GM12891 (cell line): ENCODE data around the gene NOD2.

ENCODE experiments used
- PAX5 ChIP-seq: IDR thresholded peaks from 2 replicates; pipeline ENCODE4 v1.6.1; 2011; ENCODE audit warnings: low read length, moderate library complexity, mild to moderate bottlenecking; ENCODE audit not compliant: insufficient read depth, severe bottlenecking
- POLR2A ChIP-seq: IDR thresholded peaks from 2 replicates; pipeline ENCODE4 v1.6.1; 2011; ENCODE audit warnings: low read depth, low read length, control low read depth
- POLR2AphosphoS5 ChIP-seq: IDR thresholded peaks from 2 replicates; pipeline ENCODE4 v1.6.1; 2011; ENCODE audit warnings: low read depth, low read length, control low read depth
- POU2F2 ChIP-seq: IDR thresholded peaks from 2 replicates; pipeline ENCODE4 v1.6.1; 2011; ENCODE audit warnings: low read depth, mild to moderate bottlenecking, control low read depth, low read length, moderate library complexity
- SPI1 ChIP-seq: IDR thresholded peaks from 2 replicates; pipeline ENCODE4 v1.6.1; 2011; ENCODE audit warnings: low read depth, low read length, control low read depth
- TAF1 ChIP-seq: IDR thresholded peaks from 2 replicates; pipeline ENCODE4 v1.6.1; 2011; ENCODE audit warnings: low read depth, low read length, control low read depth

GRCh38 chr16:50683689-50684374, 9.6 kb upstream of the NOD2 start:
- TF ChIP-seq POLR2AphosphoS5 (peak; percentile 58), POLR2A (peak; percentile 64), TAF1 (peak; percentile 24; the same call in 1 of the 2 replicates), POU2F2 (no peak), SPI1 (peak; percentile 99), PAX5 (peak; percentile 66)
